H9 (cell line): ENCODE data around the gene ARFGEF2. TPM values are rescaled to one million over a fixed set of nuclear protein-coding genes. Genes with fewer than 3 reads are reported as not detected.

Experiments used
- DNase-seq: peaks from one replicate; pipeline ENCODE4 v3.0.0-alpha.2; 2017
- H2AFZ ChIP-seq: one replicate; pipeline ENCODE4 v1.6.1; 2013; ENCODE audit warnings: mild to moderate bottlenecking, low read length, control low read depth, moderate library complexity
- H2AK5ac ChIP-seq: 2 replicates; pipeline ENCODE4 v1.6.1; 2013; ENCODE audit warnings: low read length, control low read depth, mixed read lengths; ENCODE audit not compliant: insufficient read length
- H2BK120ac ChIP-seq: one replicate; pipeline ENCODE4 v1.6.1; 2013; ENCODE audit warnings: low read depth, mild to moderate bottlenecking, low read length, control low read depth, inconsistent platforms; ENCODE audit not compliant: poor library complexity, severe bottlenecking
- H2BK12ac ChIP-seq: 2 replicates; pipeline ENCODE4 v1.6.1; 2013; ENCODE audit warnings: low read length, control low read depth, mixed read lengths, low read depth; ENCODE audit not compliant: insufficient read length
- H2BK15ac ChIP-seq: 2 replicates; pipeline ENCODE4 v1.6.1; 2013; ENCODE audit warnings: low read depth, low read length, control low read depth
- H2BK20ac ChIP-seq: one replicate; pipeline ENCODE4 v1.6.1; 2013; ENCODE audit warnings: low read depth, mild to moderate bottlenecking, low read length, control low read depth, inconsistent platforms; ENCODE audit not compliant: poor library complexity, severe bottlenecking
- H2BK5ac ChIP-seq: 2 replicates; pipeline ENCODE4 v1.6.1; 2013; ENCODE audit warnings: low read length, control low read depth, mixed read lengths; ENCODE audit not compliant: insufficient read length
- H3K14ac ChIP-seq: 2 replicates; pipeline ENCODE4 v1.6.1; 2013; ENCODE audit warnings: low read length, control low read depth; ENCODE audit not compliant: insufficient read depth
- H3K18ac ChIP-seq: 2 replicates; pipeline ENCODE4 v1.6.1; 2013; ENCODE audit warnings: low read depth, mild to moderate bottlenecking, mixed read lengths, low read length, control low read depth; ENCODE audit not compliant: insufficient read length
- H3K23ac ChIP-seq: 2 replicates; pipeline ENCODE4 v1.6.1; 2013; ENCODE audit warnings: low read length, control low read depth, mixed read lengths, low read depth; ENCODE audit not compliant: insufficient read length
- H3K23me2 ChIP-seq: 2 replicates; pipeline ENCODE4 v1.6.1; 2013; ENCODE audit warnings: low read depth, mild to moderate bottlenecking, mixed read lengths, low read length, control low read depth; ENCODE audit not compliant: insufficient read length, poor library complexity, severe bottlenecking
- H3K27ac ChIP-seq: 2 replicates; pipeline ENCODE4 v1.5.1; 2013; ENCODE audit warnings: low read length, control low read depth, mixed read lengths, low read depth; ENCODE audit not compliant: insufficient read length
- H3K27me3 ChIP-seq: 2 replicates; pipeline ENCODE4 v1.6.1; 2013; ENCODE audit warnings: low read length, control low read depth, inconsistent platforms; ENCODE audit not compliant: insufficient read depth
- H3K4ac ChIP-seq: 2 replicates; pipeline ENCODE4 v1.6.1; 2013; ENCODE audit warnings: low read depth, mild to moderate bottlenecking, control low read depth, inconsistent platforms, low read length, moderate library complexity
- H3K4me1 ChIP-seq: 2 replicates; pipeline ENCODE4 v1.6.1; 2013; ENCODE audit warnings: low read length, control low read depth, inconsistent platforms; ENCODE audit not compliant: insufficient read depth
- H3K4me2 ChIP-seq: 2 replicates; pipeline ENCODE4 v1.6.1; 2013; ENCODE audit warnings: low read length, control low read depth, mixed read lengths; ENCODE audit not compliant: insufficient read length, insufficient read depth
- H3K56ac ChIP-seq: 2 replicates; pipeline ENCODE4 v1.6.1; 2013; ENCODE audit warnings: low read depth, mild to moderate bottlenecking, mixed read lengths, low read length, control low read depth; ENCODE audit not compliant: insufficient read length
- H3K79me1 ChIP-seq: 2 replicates; pipeline ENCODE4 v1.6.1; 2013; ENCODE audit warnings: low read depth, mild to moderate bottlenecking, moderate library complexity, low read length, control low read depth, inconsistent platforms; ENCODE audit not compliant: insufficient read depth, poor library complexity, severe bottlenecking
- H3K79me2 ChIP-seq: 2 replicates; pipeline ENCODE4 v1.6.1; 2013; ENCODE audit warnings: low read length, control low read depth, inconsistent platforms; ENCODE audit not compliant: insufficient read depth
- H3K9ac ChIP-seq: 2 replicates; pipeline ENCODE4 v1.6.1; 2013; ENCODE audit warnings: low read length, control low read depth, mixed read lengths; ENCODE audit not compliant: insufficient read length; ENCODE audit errors: extremely low read depth
- H3K9me3 ChIP-seq: one replicate; pipeline ENCODE4 v1.6.1; 2013; ENCODE audit warnings: low read depth, low read length, inconsistent platforms; ENCODE audit not compliant: control insufficient read depth
- H3T11ph ChIP-seq: one replicate; pipeline ENCODE4 v1.6.1; 2013; ENCODE audit warnings: mild to moderate bottlenecking, low read length, control low read depth, inconsistent platforms
- H4K20me1 ChIP-seq: one replicate; pipeline ENCODE4 v1.6.1; 2013; ENCODE audit not compliant: control insufficient read depth, insufficient read length, insufficient read depth
- H4K5ac ChIP-seq: 2 replicates; pipeline ENCODE4 v1.6.1; 2013; ENCODE audit warnings: low read depth, mild to moderate bottlenecking, mixed read lengths, low read length, control low read depth; ENCODE audit not compliant: insufficient read length
- H4K8ac ChIP-seq: replicated peaks from 2 replicates; pipeline ENCODE4 v1.6.1; 2013; ENCODE audit warnings: low read length, control low read depth, mixed read lengths, low read depth; ENCODE audit not compliant: insufficient read length
- H4K91ac ChIP-seq: 2 replicates; pipeline ENCODE4 v1.6.1; 2013; ENCODE audit warnings: low read depth, mild to moderate bottlenecking, moderate library complexity, mixed read lengths, low read length, control low read depth; ENCODE audit not compliant: insufficient read length
- H3K27ac Mint-ChIP-seq, 3 experiments: 2 replicates in 2 of 3; 3 replicates in 1 of 3; pipeline ENCODE4 v1.8.0; 2020 to 2021; ENCODE audit warnings: mixed read lengths in 3 of 3, mild to moderate bottlenecking in 1 of 3, moderate library complexity in 1 of 3
- H3K27me3 Mint-ChIP-seq: 2 replicates; pipeline ENCODE4 v1.8.0; 2021; ENCODE audit warnings: low read depth, mild to moderate bottlenecking, moderate library complexity, mixed read lengths
- H3K36me3 Mint-ChIP-seq, 3 experiments: 2 replicates in 2 of 3; 3 replicates in 1 of 3; pipeline ENCODE4 v1.8.0; 2020 to 2021; ENCODE audit warnings: low read depth in 3 of 3, mixed read lengths in 3 of 3; ENCODE audit not compliant: insufficient read depth in 1 of 3
- H3K4me1 Mint-ChIP-seq, 2 experiments: 2 replicates each; pipeline ENCODE4 v1.8.0; 2020; ENCODE audit warnings: mixed read lengths in 2 of 2
- H3K4me3 Mint-ChIP-seq, 2 experiments: 2 replicates in 1 of 2; 3 replicates in 1 of 2; pipeline ENCODE4 v1.8.0; 2020 to 2021; ENCODE audit warnings: mild to moderate bottlenecking in 2 of 2, mixed read lengths in 2 of 2, moderate library complexity in 1 of 2
- H3K9me3 Mint-ChIP-seq, 2 experiments: 2 replicates in 1 of 2; 3 replicates in 1 of 2; pipeline ENCODE4 v1.8.0; 2020; ENCODE audit warnings: mild to moderate bottlenecking in 2 of 2, mixed read lengths in 2 of 2, moderate library complexity in 1 of 2
- WGBS: extraction: QIAGEN DNeasy Blood & Tissue Kit; methylation state at CpG from one replicate; pipeline ENCODE4 v1.1.7; 2013; ENCODE audit warnings: missing lambda C conversion rate, low lambda C conversion rate, mixed read lengths; ENCODE audit not compliant: insufficient read length; ENCODE audit errors: extremely low coverage; 5-methylcytosine and 5-hydroxymethylcytosine counted together
- total RNA-seq: library from RNA; stranded (reverse); gene quantifications from 2 replicates; pipeline ENCODE4 v1.2.1, GENCODE V29; 2021
- TF ChIP-seq, protein P1 (sequence below): fragments of 200-600 bp; sonication (generic); conservative IDR thresholded peaks from 3 replicates; pipeline ENCODE4 v1.8.0; 2021; ENCODE audit warnings: antibody characterized with exemption, mild to moderate bottlenecking

The ARFGEF2 gene
- total RNA-seq, 1 experiment from 2014 or later, result 16.6 TPM

DNA sequence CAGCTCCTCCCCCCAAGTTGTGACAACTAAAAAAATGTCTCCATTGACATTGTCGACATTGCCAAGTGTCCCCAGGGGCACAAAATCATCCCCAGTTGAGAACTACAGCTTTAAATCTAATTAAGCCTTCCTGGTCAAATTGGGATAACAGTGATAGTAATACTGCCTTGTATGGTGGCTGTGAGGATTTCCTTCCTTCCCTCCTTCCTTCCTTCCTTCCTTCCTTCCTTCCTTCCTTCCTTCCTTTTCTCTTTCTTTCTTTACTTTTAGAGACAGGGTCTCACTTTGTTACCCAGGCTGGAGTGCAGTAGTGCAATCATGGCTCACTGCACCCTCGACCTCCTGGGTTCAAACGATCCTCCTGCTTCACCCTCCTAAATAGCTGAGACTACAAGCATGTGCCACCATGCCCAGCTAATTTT is 29.5 kb upstream of the ARFGEF2 start:
- Histone ChIP-seq H2AFZ (no peak overlapping the region), H2BK15ac (no peak overlapping the region), H2AK5ac (no peak overlapping the region), H3K9ac (no peak overlapping the region), H3T11ph (no peak overlapping the region), H4K5ac (no peak overlapping the region), H3K27ac (no peak overlapping the region), H3K79me2 (no peaks in the 10 kb centered on the region), H4K20me1 (no peaks in the 10 kb centered on the region), H3K14ac (no peak overlapping the region), H3K9me3 (no peaks in the 10 kb centered on the region), H3K18ac (no peak overlapping the region), H3K4ac (no peak overlapping the region), H3K79me1 (no peaks in the 10 kb centered on the region), H3K4me1 (no peaks in the 10 kb centered on the region), H3K23me2 (no peaks in the 10 kb centered on the region), H3K23ac (no peak overlapping the region), H4K8ac (no peak overlapping the region), H2BK20ac (no peak overlapping the region), H3K4me2 (no peak overlapping the region), H2BK5ac (no peak overlapping the region), H3K27me3 (no peaks in the 10 kb centered on the region), H3K56ac (no peak overlapping the region), H2BK120ac (no peak overlapping the region), H4K91ac (no peak overlapping the region), H2BK12ac (no peak overlapping the region)
- H3K27ac Mint-ChIP-seq, result no peak overlapping the region; a peak in 1 of 7 replicates
- no CpG with 5 or more reads among the region's 3 CpGs for WGBS
- no peak for DNase-seq
- TF ChIP-seq, protein P1, sequence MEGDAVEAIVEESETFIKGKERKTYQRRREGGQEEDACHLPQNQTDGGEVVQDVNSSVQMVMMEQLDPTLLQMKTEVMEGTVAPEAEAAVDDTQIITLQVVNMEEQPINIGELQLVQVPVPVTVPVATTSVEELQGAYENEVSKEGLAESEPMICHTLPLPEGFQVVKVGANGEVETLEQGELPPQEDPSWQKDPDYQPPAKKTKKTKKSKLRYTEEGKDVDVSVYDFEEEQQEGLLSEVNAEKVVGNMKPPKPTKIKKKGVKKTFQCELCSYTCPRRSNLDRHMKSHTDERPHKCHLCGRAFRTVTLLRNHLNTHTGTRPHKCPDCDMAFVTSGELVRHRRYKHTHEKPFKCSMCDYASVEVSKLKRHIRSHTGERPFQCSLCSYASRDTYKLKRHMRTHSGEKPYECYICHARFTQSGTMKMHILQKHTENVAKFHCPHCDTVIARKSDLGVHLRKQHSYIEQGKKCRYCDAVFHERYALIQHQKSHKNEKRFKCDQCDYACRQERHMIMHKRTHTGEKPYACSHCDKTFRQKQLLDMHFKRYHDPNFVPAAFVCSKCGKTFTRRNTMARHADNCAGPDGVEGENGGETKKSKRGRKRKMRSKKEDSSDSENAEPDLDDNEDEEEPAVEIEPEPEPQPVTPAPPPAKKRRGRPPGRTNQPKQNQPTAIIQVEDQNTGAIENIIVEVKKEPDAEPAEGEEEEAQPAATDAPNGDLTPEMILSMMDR, result no peak
- peaks cover 31% of the 10 kb centered on the region for H3K27me3 Mint-ChIP-seq
- H3K4me1 Mint-ChIP-seq, result no peaks in the 10 kb centered on the region
- H3K4me3 Mint-ChIP-seq, result no peak overlapping the region
- no peaks in the 10 kb centered on the region for H3K36me3 Mint-ChIP-seq
- no peaks in the 10 kb centered on the region; a peak in 1 of 5 replicates for H3K9me3 Mint-ChIP-seq
